Natural killer cell (primary cell): ENCODE results near the gene NLRP5. TPM values are rescaled to one million over a fixed set of nuclear protein-coding genes. Genes with fewer than 3 reads are reported as not detected.
"Not testable (repeated sequence)": the region's sequence is repeated elsewhere in the genome, so short reads cannot be mapped to it uniquely, and the experiment has no call there.

Experiments used
- ATAC-seq, 3 donors: fragments of 150-1000 bp in 2 of 3; fragments of 200-7000 bp in 1 of 3; cut with Tn5 transposase; 1 replicate in 1 of 3; 2 replicates in 2 of 3; pipeline ENCODE4 v1.10.0; 2021; ENCODE audit warnings: mild to moderate bottlenecking in 2 of 3, moderate library complexity in 2 of 3
- DNase-seq, 2 donors: peaks; one replicate each; pipeline versions ENCODE4 v3.0.0 to v3.0.0-alpha.2; 2013 to 2021; ENCODE audit warnings: mixed read lengths in 1 of 2
- H3K27ac ChIP-seq: one replicate; pipeline ENCODE4 v1.5.1; 2013; ENCODE audit warnings: mild to moderate bottlenecking, low read length
- H3K27me3 ChIP-seq: one replicate; pipeline ENCODE4 v1.6.1; 2013; ENCODE audit warnings: low read length; ENCODE audit not compliant: control insufficient read depth, insufficient read depth
- H3K36me3 ChIP-seq: one replicate; pipeline ENCODE4 v1.6.1; 2013; ENCODE audit warnings: low read length; ENCODE audit not compliant: control insufficient read depth, insufficient read depth
- H3K4me1 ChIP-seq: one replicate; pipeline ENCODE4 v1.6.1; 2013; ENCODE audit warnings: low read length; ENCODE audit not compliant: control insufficient read depth, insufficient read depth
- H3K4me3 ChIP-seq: one replicate; pipeline ENCODE4 v1.5.1; 2013; ENCODE audit warnings: low read length
- H3K9me3 ChIP-seq: one replicate; pipeline ENCODE4 v1.6.1; 2013; ENCODE audit warnings: low read length; ENCODE audit not compliant: control insufficient read depth, insufficient read depth
- H3K27ac Mint-ChIP-seq, 2 donors: one replicate each; pipeline ENCODE4 v1.8.0; 2022; ENCODE audit warnings: mild to moderate bottlenecking in 2 of 2, mixed read lengths in 2 of 2, moderate library complexity in 1 of 2
- H3K27me3 Mint-ChIP-seq, 2 donors: one replicate each; pipeline ENCODE4 v1.8.0; 2022; ENCODE audit warnings: low read depth in 2 of 2, mixed read lengths in 2 of 2
- H3K36me3 Mint-ChIP-seq: one replicate; pipeline ENCODE4 v1.8.0; 2022; ENCODE audit warnings: mixed read lengths
- H3K4me1 Mint-ChIP-seq, 2 donors: one replicate each; pipeline ENCODE4 v1.8.0; 2022; ENCODE audit warnings: mixed read lengths in 2 of 2
- H3K4me3 Mint-ChIP-seq: one replicate; pipeline ENCODE4 v1.8.0; 2022; ENCODE audit warnings: mild to moderate bottlenecking, moderate library complexity, mixed read lengths
- H3K9me3 Mint-ChIP-seq, 2 donors: one replicate each; pipeline ENCODE4 v1.8.0; 2022; ENCODE audit warnings: mixed read lengths in 2 of 2
- CTCF ChIP-seq: fragments of 200-600 bp; IDR thresholded peaks from one replicate; pipeline ENCODE4 v1.8.0; 2022; ENCODE audit warnings: antibody characterized with exemption
- WGBS: methylation state at CpG from one replicate; pipeline ENCODE4 v1.1.7; 2013; ENCODE audit warnings: missing lambda C conversion rate; ENCODE audit not compliant: insufficient coverage; 5-methylcytosine and 5-hydroxymethylcytosine counted together
- intact Hi-C: fragments of 100-400 bp; cut with micrococcal nuclease; formaldehyde crosslinking; loops from one replicate; pipeline ENCODE4 v1.14.2; 2022
- total RNA-seq, 4 donors: library from RNA; stranded (reverse); fragments of 120-200 nt in 1 of 4; gene quantifications; one replicate each; pipeline versions ENCODE4 v1.2.3 to v1.2.4, GENCODE V29; 2013 to 2022

The NLRP5 gene
- not detected for total RNA-seq
- not detected for total RNA-seq (2013)

GRCh38 chr19:55986487-55986886 lies at the start of gene NLRP5:
Gene NLRP5 (plus strand): TSS chr19:55986775.
- Histone ChIP-seq H3K27ac (no peak within 1 kb of the TSS), H3K27me3 (no peaks in the 10 kb centered on the region), H3K4me3 (no peak within 1 kb of the TSS), H3K9me3 (peaks cover 3% of the 10 kb centered on the region), H3K4me1 (no peaks in the 10 kb centered on the region), H3K36me3 (no peaks in the 10 kb centered on the region)
- TF ChIP-seq CTCF, result no peak
- intact Hi-C loops, result no loop called here
- no peaks in the 10 kb centered on the region for H3K27me3 Mint-ChIP-seq
- WGBS, result 43% methylated on average over 10 of the region's 10 CpGs
- no peaks in the 10 kb centered on the region for H3K36me3 Mint-ChIP-seq
- no peak within 1 kb of the TSS for H3K27ac Mint-ChIP-seq
- H3K4me3 Mint-ChIP-seq, result no peak within 1 kb of the TSS
- no peak for ATAC-seq
- H3K9me3 Mint-ChIP-seq, result peaks cover 0 to 5% of the 10 kb centered on the region in 2 donors
- no peaks in the 10 kb centered on the region for H3K4me1 Mint-ChIP-seq
- no peak for DNase-seq

GRCh38 chr19:55939206-55939605 lies 47.4 kb upstream of the NLRP5 start:
- TF ChIP-seq CTCF, result no peak
- intact Hi-C loops, result no loop called here

GRCh38 chr19:55940306-55940705 lies 46.3 kb upstream of the NLRP5 start:
- intact Hi-C loops, result no loop called here
- Mint-ChIP-seq H3K4me1 (no peaks in the 10 kb centered on the region), H3K36me3 (no peaks in the 10 kb centered on the region), H3K27ac (no peak overlapping the region), H3K27me3 (no peaks in the 10 kb centered on the region), H3K9me3 (peaks cover 6 to 10% of the 10 kb centered on the region in 2 donors), H3K4me3 (no peak overlapping the region)
- 84% methylated on average over 6 of the region's 11 CpGs for WGBS
- H3K27me3 ChIP-seq, result no peaks in the 10 kb centered on the region
- no peak overlapping the region for H3K27ac ChIP-seq
- H3K36me3 ChIP-seq, result no peaks in the 10 kb centered on the region
- no peak overlapping the region for H3K4me3 ChIP-seq
- DNase-seq (no peak), ATAC-seq (no peak)
- H3K9me3 ChIP-seq, result no peaks in the 10 kb centered on the region
- TF ChIP-seq CTCF, result no peak
- no peaks in the 10 kb centered on the region for H3K4me1 ChIP-seq

More at GRCh38 chr19:55939206-55939605, 47.4 kb upstream of the NLRP5 start:
- H3K4me3 Mint-ChIP-seq, result no peak overlapping the region
- H3K27ac Mint-ChIP-seq, result no peak overlapping the region
- no peak for ATAC-seq
- H3K36me3 Mint-ChIP-seq, result no peaks in the 10 kb centered on the region
- WGBS, result 62% methylated on average over 7 of the region's 7 CpGs
- no peaks in the 10 kb centered on the region for H3K4me1 ChIP-seq
- no peaks in the 10 kb centered on the region for H3K9me3 ChIP-seq
- H3K27ac ChIP-seq, result no peak overlapping the region
- no peaks in the 10 kb centered on the region for H3K27me3 Mint-ChIP-seq
- H3K4me1 Mint-ChIP-seq, result no peaks in the 10 kb centered on the region
- H3K4me3 ChIP-seq, result no peak overlapping the region
- no peak for DNase-seq
- no peaks in the 10 kb centered on the region for H3K36me3 ChIP-seq
- no peaks in the 10 kb centered on the region for H3K27me3 ChIP-seq
- peaks cover 9 to 12% of the 10 kb centered on the region in 2 donors for H3K9me3 Mint-ChIP-seq

- no peaks in the 10 kb centered on the region for H3K4me1 ChIP-seq
- intact Hi-C loops, result no loop called here
- no peaks in the 10 kb centered on the region for H3K4me1 Mint-ChIP-seq
- no peaks in the 10 kb centered on the region for H3K27me3 ChIP-seq
- no peak for TF ChIP-seq CTCF
- peaks cover 3 to 8% of the 10 kb centered on the region in 2 donors for H3K9me3 Mint-ChIP-seq
- no peak within 1 kb of the TSS for H3K4me3 Mint-ChIP-seq
- H3K27ac ChIP-seq, result no peak within 1 kb of the TSS
- DNase-seq, result no peak
- no peak within 1 kb of the TSS for H3K27ac Mint-ChIP-seq
- ATAC-seq, result no peak
- H3K9me3 ChIP-seq, result no peaks in the 10 kb centered on the region
- H3K4me3 ChIP-seq, result no peak within 1 kb of the TSS
- H3K36me3 Mint-ChIP-seq, result no peaks in the 10 kb centered on the region
- 89% methylated on average over 8 of the region's 8 CpGs for WGBS
- H3K36me3 ChIP-seq, result no peaks in the 10 kb centered on the region
- H3K27me3 Mint-ChIP-seq, result no peaks in the 10 kb centered on the region
Measured at GRCh38 chr19:55947532-55947931, 39.0 kb upstream of the NLRP5 start, which contains the start of gene NLRP8. Gene NLRP8 (plus strand): TSS chr19:55947832.

GRCh38 chr19:55950566-55950965 lies 36.0 kb upstream of the NLRP5 start:
- H3K9me3 Mint-ChIP-seq, result not testable (repeated sequence)

More at GRCh38 chr19:55950566-55950965, 36.0 kb upstream of the NLRP5 start:
- DNase-seq, H3K4me1 ChIP-seq, H3K27me3 Mint-ChIP-seq, H3K36me3 ChIP-seq, H3K9me3 ChIP-seq, H3K4me1 Mint-ChIP-seq, intact Hi-C loops, H3K36me3 Mint-ChIP-seq, ATAC-seq, H3K4me3 ChIP-seq, H3K27me3 ChIP-seq, H3K27ac Mint-ChIP-seq, H3K4me3 Mint-ChIP-seq, H3K27ac ChIP-seq: not testable (repeated sequence)
- 92% methylated on average over 19 of the region's 19 CpGs for WGBS
